Vein endothelial cell (primary cell): ENCODE results near the gene ABHD11. TPM values are rescaled to one million over a fixed set of nuclear protein-coding genes. Genes with fewer than 3 reads are reported as not detected.

Experiments
- small RNA-seq: library from RNA; depleted of rRNA; stranded (forward); fragments of <200 nt; gene quantifications from one replicate; pipeline ENCODE3, GENCODE V24; 2012
- total RNA-seq: library from RNA; depleted of rRNA; stranded (reverse); fragments of >200 nt; gene quantifications from 2 replicates; pipeline ENCODE4 v1.2.3, GENCODE V29; 2012

The ABHD11 gene
- 8.5 and 8.8 TPM in 2 replicates for total RNA-seq

GRCh38 chr7:73738612-73739386, at the start of gene ABHD11:
Gene ABHD11, minus strand, starts transcription at chr7:73738802. Its CDS starts 32 bp downstream, at chr7:73738770.

GRCh38 chr7:73770002-73770859, 31.6 kb upstream of the ABHD11 start, which contains the start of gene CLDN3:
Gene CLDN3, minus strand, starts transcription at chr7:73770270. Its CDS starts 221 bp downstream, at chr7:73770049.

GRCh38 chr7:73718905-73719805, 19.4 kb downstream of the ABHD11 start, which contains the start of gene STX1A:
Gene STX1A, minus strand, starts transcription at chr7:73719669. Its CDS starts 38 bp downstream, at chr7:73719631.

Small RNA genes lying within 50 kb of the gene (small RNA-seq; reads per million reads assigned to genes)
- gene MIR4284 (not detected), gene RN7SL265P (not detected)

Other genes with a start within 250 kb of the ABHD11 start
- 45.7 and 63.6 TPM in 2 replicates for gene BAZ1B, start 216.5 kb downstream of the ABHD11 start, total RNA-seq
- gene BCL7B, start 181.1 kb downstream of the ABHD11 start, total RNA-seq: 35.9 and 37.2 TPM in 2 replicates
- 44.0 and 52.3 TPM in 2 replicates for gene TBL2, start 160.2 kb downstream of the ABHD11 start, total RNA-seq
- gene MLXIPL, start 114.3 kb downstream of the ABHD11 start, total RNA-seq: not detected in 2 replicates
- gene VPS37D, start 71.0 kb downstream of the ABHD11 start, total RNA-seq: 2.5 and 3.9 TPM in 2 replicates
- gene DNAJC30, start 55.3 kb downstream of the ABHD11 start, total RNA-seq: 2.6 and 3.0 TPM in 2 replicates
- 34.0 and 35.4 TPM in 2 replicates for gene BUD23, start 55.2 kb downstream of the ABHD11 start, total RNA-seq
- gene STX1A, start 19.1 kb downstream of the ABHD11 start, total RNA-seq: 14.0 and 17.9 TPM in 2 replicates
- 0.98 TPM in 1 of 2 replicates, not detected in the other for gene CLDN3, start 31.5 kb upstream of the ABHD11 start, total RNA-seq
- under 0.01 TPM in 2 replicates for gene CLDN4, start 92.2 kb upstream of the ABHD11 start, total RNA-seq
- gene METTL27, start 103.7 kb upstream of the ABHD11 start, total RNA-seq: 0.98 TPM in 1 of 2 replicates, not detected in the other
- gene TMEM270, start 122.4 kb upstream of the ABHD11 start, total RNA-seq: not detected in 2 replicates